GM12875 (cell line): ENCODE measurements around the gene C11orf54.

Experiments
- H3K4me3 ChIP-seq: one replicate; pipeline ENCODE4 v1.5.1; 2011; ENCODE audit warnings: low read depth, low read length, control low read depth
- CTCF ChIP-seq: IDR thresholded peaks from 2 replicates; pipeline ENCODE4 v1.5.1; 2011; ENCODE audit warnings: low read depth, mild to moderate bottlenecking, control low read depth, inconsistent platforms, low read length, moderate library complexity, borderline replicate concordance; ENCODE audit not compliant: insufficient read depth

Gene C11orf54

DNA sequence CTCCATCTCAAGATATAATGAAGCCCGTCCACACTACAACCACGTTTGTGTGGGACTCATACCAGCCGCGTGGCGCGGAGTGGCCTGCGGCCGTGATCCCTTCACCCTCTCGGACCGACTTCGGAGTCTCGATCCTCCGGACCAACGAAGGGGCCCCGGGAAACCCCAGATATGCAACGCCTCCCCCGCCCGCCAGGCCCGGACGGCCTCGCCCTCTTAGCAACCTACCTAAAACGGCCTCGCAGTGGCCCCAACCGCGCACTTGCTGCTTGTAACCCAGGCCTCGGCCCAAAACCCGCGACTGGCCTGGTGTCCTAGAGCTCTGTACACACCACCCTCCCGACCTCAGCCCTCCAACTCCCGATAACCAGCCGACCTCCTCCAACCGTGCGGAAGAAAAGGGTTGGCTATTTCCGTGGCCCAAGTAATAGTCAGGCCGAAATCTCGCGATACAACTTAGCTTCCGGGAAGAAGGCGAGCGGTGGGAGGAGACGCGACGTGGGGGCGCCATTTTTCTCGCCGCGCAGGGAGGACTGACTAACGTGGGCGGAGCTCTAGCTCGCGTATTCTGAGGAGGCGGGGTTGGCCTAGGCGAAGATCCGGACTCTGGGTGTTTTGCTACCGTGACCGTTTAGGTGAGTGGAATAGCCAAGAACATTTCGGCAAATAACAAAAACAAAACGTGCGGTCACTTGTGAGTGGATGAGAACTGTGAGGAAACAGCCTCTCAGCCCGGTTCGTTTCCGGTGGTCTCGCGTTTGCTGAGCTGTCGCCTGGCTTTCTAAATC, at the start of gene C11orf54, which contains the start of gene TAF1D:
Gene C11orf54 (plus strand): TSS at position 579 of the 788 bp plus-strand sequence. CDS start 5,722 bp downstream, outside the sequence.
Gene TAF1D (minus strand): TSS at position 402 of the 788 bp plus-strand sequence. CDS start 2,191 bp downstream, outside the sequence.
- H3K4me3 ChIP-seq: peak within 1 kb of the TSS; percentile 68
- no peak for TF ChIP-seq CTCF

GRCh38 chr11:93694109-93694508, 47.4 kb upstream of the C11orf54 start:
- H3K4me3 ChIP-seq: no peak overlapping the region
- TF ChIP-seq CTCF: no peak

DNA sequence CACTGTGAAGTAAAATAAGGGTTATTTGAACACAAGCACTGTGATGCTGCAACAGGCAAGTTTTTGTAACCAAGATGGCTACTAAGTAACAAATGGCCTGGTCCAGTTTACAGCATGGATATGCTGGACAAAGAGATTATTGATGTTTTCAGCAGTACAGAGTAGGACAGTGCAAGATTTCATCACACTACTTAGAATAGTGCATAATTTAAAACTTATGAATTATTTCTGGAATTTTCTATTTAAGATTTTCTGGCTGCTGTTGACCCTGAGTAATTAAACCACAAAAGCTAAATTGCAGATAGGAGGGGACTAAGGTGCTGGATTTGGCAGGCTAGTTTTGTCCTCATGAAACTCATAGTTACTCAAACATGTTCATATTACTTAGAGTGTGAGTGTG, 46.9 kb upstream of the C11orf54 start:
- no peak overlapping the region for H3K4me3 ChIP-seq
- TF ChIP-seq CTCF: no peak

GRCh38 chr11:93697611-93698010, 43.9 kb upstream of the C11orf54 start:
- H3K4me3 ChIP-seq: no peak overlapping the region
- no peak for TF ChIP-seq CTCF

- H3K4me3 ChIP-seq: no peak overlapping the region
- TF ChIP-seq CTCF: no peak
Measured at GRCh38 chr11:93700830-93701229, 40.6 kb upstream of the C11orf54 start.

DNA sequence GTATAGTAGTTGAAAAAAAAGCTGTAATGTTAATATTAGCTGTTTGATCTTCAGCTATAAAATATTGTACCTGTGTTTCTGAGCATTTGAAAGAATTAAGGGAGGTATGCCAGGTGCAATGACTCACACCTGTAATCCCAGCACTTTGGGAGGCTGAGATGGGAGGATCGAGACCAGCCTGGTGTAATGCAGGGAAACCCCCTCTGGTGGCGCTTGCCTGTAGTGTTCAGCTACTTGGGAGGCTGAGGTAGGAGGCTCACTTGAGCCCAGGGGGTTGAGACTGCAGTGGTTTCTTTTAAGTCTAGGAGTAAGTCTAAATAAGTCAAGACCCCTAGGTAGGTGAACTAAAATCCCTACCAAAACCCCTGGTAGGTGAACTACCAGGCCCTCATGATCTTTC, 37.2 kb upstream of the C11orf54 start:
- no peak overlapping the region for H3K4me3 ChIP-seq
- 0 out of 2 replicates have a peak, but pooled peaks have one; percentile 6 for TF ChIP-seq CTCF

DNA sequence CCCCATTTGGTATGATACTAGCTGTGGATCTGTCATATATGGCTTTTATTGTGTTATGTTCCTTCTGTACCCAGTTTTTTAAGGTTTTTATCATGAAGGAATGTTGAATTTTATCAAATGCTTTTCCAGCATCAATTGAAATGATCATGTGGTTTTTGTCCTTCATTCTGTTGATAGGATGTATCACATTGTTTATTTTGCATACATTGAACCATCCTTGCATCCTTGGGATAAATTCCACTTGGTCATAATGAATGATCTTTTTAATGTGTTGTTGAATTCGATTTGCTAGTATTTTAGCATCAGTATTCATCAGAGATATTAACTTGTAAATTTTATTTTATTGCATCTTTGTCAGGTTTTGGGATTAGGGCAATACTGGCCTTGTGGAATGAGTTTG, 31.2 kb upstream of the C11orf54 start:
- H3K4me3 ChIP-seq: no peak overlapping the region
- TF ChIP-seq CTCF: no peak
